H1 (cell line): Measurements from ENCODE around the gene GCAT. TPM values are rescaled to one million over a fixed set of nuclear protein-coding genes. Genes with fewer than 3 reads are reported as not detected.

Experiments used
- CTCF ChIA-PET: fragments of 300-600 bp; sonication (Branson Sonifier 250); formaldehyde crosslinking; loops from one replicate; lab custom pipeline; 2021; ENCODE audit not compliant: partially characterized antibody; lab: Charles Lee
- POLR2A ChIA-PET: fragments of 300-600 bp; sonication (Branson Sonifier 250); formaldehyde crosslinking; loops from one replicate; lab custom pipeline; 2021; ENCODE audit warnings: inconsistent platforms; ENCODE audit not compliant: partially characterized antibody; lab: Charles Lee
- DNase-seq, 2 experiments: peaks; one replicate each; pipeline versions ENCODE4 v3.0.0 to v3.0.0-alpha.2; 2010 to 2022; ENCODE audit warnings: low spot score in 2 of 2, low read depth in 1 of 2, mixed read lengths in 1 of 2
- FAIRE-seq: peaks from 2 replicates; lab custom pipeline; 2011; peaks lifted over from hg19 to GRCh38; lab: Jason Lieb, UNC
- H2AFZ ChIP-seq: 2 replicates; pipeline ENCODE4 v1.8.1; 2012; ENCODE audit warnings: low read length, inconsistent platforms
- H2AK5ac ChIP-seq: 2 replicates; pipeline ENCODE4 v1.6.1; 2013; ENCODE audit warnings: low read depth, low read length
- H2BK120ac ChIP-seq: replicated peaks from 2 replicates; pipeline ENCODE3; 2013; ENCODE audit warnings: low read depth, low read length, inconsistent platforms
- H2BK12ac ChIP-seq: 2 replicates; pipeline ENCODE4 v1.6.1; 2013; ENCODE audit warnings: low read depth, low read length
- H2BK15ac ChIP-seq: 2 replicates; pipeline ENCODE4 v1.6.1; 2013; ENCODE audit warnings: low read length
- H2BK20ac ChIP-seq: 2 replicates; pipeline ENCODE4 v1.6.1; 2013; ENCODE audit warnings: low read length
- H2BK5ac ChIP-seq: 2 replicates; pipeline ENCODE4 v1.6.1; 2013; ENCODE audit warnings: low read depth, low read length
- H3K14ac ChIP-seq: 2 replicates; pipeline ENCODE4 v1.6.1; 2013; ENCODE audit warnings: inconsistent platforms; ENCODE audit not compliant: insufficient read length
- H3K18ac ChIP-seq: 2 replicates; pipeline ENCODE4 v1.6.1; 2013; ENCODE audit warnings: low read length; ENCODE audit errors: extremely low read depth
- H3K23ac ChIP-seq: 2 replicates; pipeline ENCODE4 v1.6.1; 2013; ENCODE audit warnings: inconsistent platforms; ENCODE audit not compliant: insufficient read length
- H3K23me2 ChIP-seq: 2 replicates; pipeline ENCODE4 v1.6.1; 2013; ENCODE audit warnings: low read depth, low read length
- H3K27ac ChIP-seq: 2 replicates; pipeline ENCODE4 v1.6.1; 2011; ENCODE audit warnings: low read depth, low read length, inconsistent platforms
- H3K27me3 ChIP-seq, 4 experiments: replicated peaks in 1 of 4; 1 replicate in 1 of 4; 2 replicates in 3 of 4; pipeline versions ENCODE4 v1.6.1 to v1.8.1; 2011 to 2013; ENCODE audit warnings: low read length in 3 of 4, mild to moderate bottlenecking in 3 of 4, inconsistent platforms in 2 of 4, mixed read lengths in 2 of 4, moderate library complexity in 1 of 4; ENCODE audit not compliant: control insufficient read depth in 3 of 4, insufficient read depth in 3 of 4; ENCODE audit errors: extremely low read depth in 1 of 4
- H3K36me3 ChIP-seq, 4 experiments: 2 replicates each; pipeline versions ENCODE4 v1.6.1 to v1.8.1; 2011 to 2013; ENCODE audit warnings: mild to moderate bottlenecking in 4 of 4, low read length in 3 of 4, moderate library complexity in 2 of 4, control low read depth in 1 of 4, inconsistent platforms in 1 of 4; ENCODE audit not compliant: insufficient read depth in 4 of 4, control insufficient read depth in 2 of 4
- H3K4ac ChIP-seq: replicated peaks from 2 replicates; pipeline ENCODE3; 2013; ENCODE audit warnings: low read length, low read depth, mixed read lengths, inconsistent platforms; ENCODE audit not compliant: insufficient read length
- H3K4me1 ChIP-seq, 4 experiments: replicated peaks in 1 of 4; 1 replicate in 1 of 4; 2 replicates in 3 of 4; pipeline versions ENCODE4 v1.6.1 to v1.8.1; 2011 to 2013; ENCODE audit warnings: low read length in 3 of 4, inconsistent platforms in 2 of 4, mixed read lengths in 1 of 4; ENCODE audit not compliant: insufficient read depth in 4 of 4, control insufficient read depth in 3 of 4
- H3K4me2 ChIP-seq, 2 experiments: 2 replicates each; pipeline versions ENCODE4 v1.6.1 to v1.8.1; 2011 to 2013; ENCODE audit warnings: low read depth in 2 of 2, low read length in 2 of 2, control low read depth in 1 of 2, inconsistent platforms in 1 of 2, mild to moderate bottlenecking in 1 of 2; ENCODE audit not compliant: insufficient read depth in 1 of 2
- H3K4me3 ChIP-seq, 4 experiments: fragments of 200-600, 300-600 bp in 1 of 4; sonication (generic), shearing (Covaris generic), sonication (Bioruptor Twin) in 1 of 4; 2 replicates each; pipeline versions ENCODE4 v1.5.1 to v1.8.1; 2011 to 2016; ENCODE audit warnings: low read length in 4 of 4, low read depth in 3 of 4, control low read depth in 2 of 4, inconsistent platforms in 2 of 4, mild to moderate bottlenecking in 2 of 4, mixed read lengths in 1 of 4, moderate library complexity in 1 of 4; ENCODE audit not compliant: insufficient read depth in 2 of 4; ENCODE audit errors: extremely low read depth in 1 of 4
- H3K56ac ChIP-seq: replicated peaks from 2 replicates; pipeline ENCODE3; 2013; ENCODE audit warnings: low read depth, mild to moderate bottlenecking, mixed read lengths, low read length, inconsistent platforms; ENCODE audit not compliant: insufficient read length
- H3K79me1 ChIP-seq: 2 replicates; pipeline ENCODE4 v1.6.1; 2013; ENCODE audit warnings: low read depth, low read length, control low read depth
- H3K79me2 ChIP-seq, 2 experiments: 2 replicates each; pipeline versions ENCODE4 v1.6.1 to v1.8.1; 2012 to 2013; ENCODE audit warnings: low read length in 2 of 2, mild to moderate bottlenecking in 2 of 2, inconsistent platforms in 1 of 2; ENCODE audit not compliant: insufficient read depth in 2 of 2, control insufficient read depth in 1 of 2
- H3K9ac ChIP-seq, 4 experiments: replicated peaks in 1 of 4; 1 replicate in 1 of 4; 2 replicates in 3 of 4; pipeline versions ENCODE4 v1.6.1 to v1.8.1; 2011 to 2013; ENCODE audit warnings: low read depth in 3 of 4, low read length in 3 of 4, control low read depth in 2 of 4, mild to moderate bottlenecking in 2 of 4, moderate library complexity in 2 of 4, inconsistent platforms in 1 of 4; ENCODE audit errors: extremely low read depth in 1 of 4
- H3K9me3 ChIP-seq, 2 experiments: 2 replicates each; pipeline versions ENCODE4 v1.6.1 to v1.8.1; 2012 to 2013; ENCODE audit warnings: mild to moderate bottlenecking in 2 of 2, moderate library complexity in 2 of 2, control low read depth in 1 of 2, inconsistent platforms in 1 of 2, low read depth in 1 of 2, low read length in 1 of 2, mixed read lengths in 1 of 2; ENCODE audit not compliant: insufficient read depth in 2 of 2
- H4K20me1 ChIP-seq, 2 experiments: replicated peaks in 1 of 2; 2 replicates each; pipeline versions ENCODE3 to v1.8.1; 2011 to 2013; ENCODE audit warnings: inconsistent platforms in 2 of 2, low read length in 2 of 2, mild to moderate bottlenecking in 1 of 2; ENCODE audit not compliant: insufficient read depth in 2 of 2, control insufficient read depth in 1 of 2
- H4K5ac ChIP-seq: 2 replicates; pipeline ENCODE4 v1.6.1; 2013; ENCODE audit warnings: low read length, low read depth, mixed read lengths, inconsistent platforms; ENCODE audit not compliant: insufficient read length
- H4K8ac ChIP-seq: 2 replicates; pipeline ENCODE4 v1.8.0; 2013; ENCODE audit warnings: mild to moderate bottlenecking, moderate library complexity, low read length, inconsistent platforms; ENCODE audit not compliant: insufficient read depth; ENCODE audit errors: extremely low read depth
- H4K91ac ChIP-seq: replicated peaks from 2 replicates; pipeline ENCODE3; 2013; ENCODE audit warnings: low read length, mixed read lengths, inconsistent platforms; ENCODE audit not compliant: insufficient read length
- ASH2L ChIP-seq: fragments of 200-600, 300-600 bp; sonication (generic); IDR thresholded peaks from one replicate; pipeline ENCODE4 v1.7.1; 2017; ENCODE audit warnings: low read length
- BRCA1 ChIP-seq: IDR thresholded peaks from 2 replicates; pipeline ENCODE4 v1.6.1; 2012; ENCODE audit warnings: low read depth, low read length, improper control_type of control experiment
- CHD2 ChIP-seq: IDR thresholded peaks from 2 replicates; pipeline ENCODE4 v1.6.1; 2012; ENCODE audit warnings: low read length, improper control_type of control experiment
- EP300 ChIP-seq, 2 experiments: IDR thresholded peaks; 1 replicate in 1 of 2; 2 replicates in 1 of 2; pipeline ENCODE4 v1.6.1; 2011 to 2012; ENCODE audit warnings: low read depth in 2 of 2, low read length in 2 of 2, mild to moderate bottlenecking in 2 of 2, borderline replicate concordance in 1 of 2, inconsistent platforms in 1 of 2, moderate library complexity in 1 of 2
- PHF8 ChIP-seq: fragments of 200-600 bp; sonication (generic); conservative IDR thresholded peaks from 2 replicates; pipeline ENCODE4 v1.7.1; 2012; ENCODE audit warnings: low read depth, mild to moderate bottlenecking, inconsistent platforms, low read length, moderate library complexity
- POLR2A ChIP-seq, 2 experiments: IDR thresholded peaks; 1 replicate in 1 of 2; 2 replicates in 1 of 2; pipeline ENCODE4 v1.6.1; 2011; ENCODE audit warnings: low read depth in 2 of 2, low read length in 2 of 2, mild to moderate bottlenecking in 2 of 2; ENCODE audit errors: control extremely low read depth in 1 of 2
- POU5F1 ChIP-seq: IDR thresholded peaks from 2 replicates; pipeline ENCODE4 v1.6.1; 2011; ENCODE audit warnings: low read depth, mild to moderate bottlenecking, low read length, moderate library complexity
- RNF2 ChIP-seq: fragments of 200-900, 300-1000 bp; sonication (generic); IDR thresholded peaks from 2 replicates; pipeline ENCODE4 v1.7.1; 2016; ENCODE audit warnings: borderline replicate concordance, low read depth, mild to moderate bottlenecking, antibody characterized with exemption, low read length; ENCODE audit not compliant: poor library complexity, severe bottlenecking; ENCODE audit errors: missing control alignments
- WGBS, 2 experiments: shearing (Covaris generic) in 1 of 2; methylation state at CpG; one replicate each; pipeline versions ENCODE4 v1.1.6 to v1.1.7; 2013 to 2015; ENCODE audit warnings: low lambda C conversion rate in 2 of 2, mixed read lengths in 2 of 2, inconsistent platforms in 1 of 2, low coverage in 1 of 2, missing lambda C conversion rate in 1 of 2; ENCODE audit not compliant: insufficient replicate concordance in 2 of 2, insufficient coverage in 1 of 2, insufficient read length in 1 of 2; ENCODE audit errors: extremely low coverage in 1 of 2, missing lambda C conversion rate in 1 of 2; 5-methylcytosine and 5-hydroxymethylcytosine counted together
- polyA plus RNA-seq, 7 experiments: library from polyadenylated mRNA; depleted of rRNA in 3 of 7; stranded (reverse) in 5 of 7; unstranded in 2 of 7; fragments of >200 nt in 5 of 7; fragments of 200-250 nt in 2 of 7; gene quantifications; 1 replicate in 5 of 7; 2 replicates in 1 of 7; 4 replicates in 1 of 7; pipeline versions ENCODE4 v1.2.1 to v1.2.3, GENCODE V29; 2011 to 2013; ENCODE audit warnings: missing spikeins in 2 of 7, mixed read lengths in 2 of 7
- total RNA-seq: library from RNA; stranded (reverse); fragmentation: NEBNext Ultra II Directional; extraction: Animal tissue kit (Norgen Biotek cat#: 25700); gene quantifications from 2 replicates; pipeline ENCODE4 v1.2.1, GENCODE V29; 2021

GCAT gene
- total and polyA plus RNA-seq, 2 of the 8 experiments (the other 6 are each of a cell fraction or from before 2014, with no cell fraction given), result 24.3 to 47.5 TPM

DNA sequence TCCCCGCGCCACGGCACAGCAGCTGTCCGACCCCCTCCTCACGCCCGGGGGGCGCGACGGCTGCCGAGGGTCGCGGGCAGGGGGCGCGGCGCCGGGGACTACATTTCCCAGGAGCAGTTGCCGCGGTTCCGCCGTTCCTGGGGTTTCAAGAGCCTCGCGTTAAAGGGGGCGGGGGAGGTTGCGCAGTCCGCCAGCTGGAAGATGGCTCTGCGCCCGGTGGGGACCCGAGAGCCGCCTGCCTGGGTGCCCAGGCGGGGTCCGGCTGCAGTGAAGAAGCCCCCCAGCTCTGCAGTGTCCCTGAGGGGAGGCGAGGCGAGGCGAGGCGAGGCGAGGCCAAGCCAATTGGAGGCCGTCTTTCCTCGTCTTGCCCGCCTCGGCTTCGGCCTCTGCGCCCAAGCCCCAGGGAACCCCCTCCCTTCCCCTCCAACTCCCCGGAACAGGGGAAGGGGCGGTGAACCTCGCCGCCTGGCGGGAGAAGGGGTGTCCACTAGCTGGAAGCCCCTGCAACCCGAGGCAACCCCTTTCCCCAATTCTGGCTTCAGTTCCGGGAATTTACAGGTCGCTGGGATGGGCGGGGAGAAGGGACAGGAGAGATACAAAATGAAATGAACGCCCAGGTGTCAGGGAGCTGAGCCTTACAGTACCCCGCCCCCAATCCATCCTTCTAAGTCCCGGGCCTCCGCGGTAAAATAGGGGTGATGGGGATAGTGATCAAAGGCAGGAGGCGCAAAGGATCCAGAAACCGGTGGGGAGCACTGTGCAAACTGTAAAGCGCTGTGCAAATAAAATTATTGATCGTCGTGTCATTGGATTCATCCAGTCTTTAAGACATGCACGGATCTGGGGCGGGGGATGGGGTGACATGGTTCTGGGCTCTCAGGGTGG lies 5.2 kb upstream of the GCAT start:
- Histone ChIP-seq H3K4ac (no peak overlapping the region), H2BK15ac (no peak overlapping the region), H3K27ac (no peak overlapping the region), H2AFZ (peak overlapping the region; percentile 66; the same call in 1 of the 2 replicates), H2BK5ac (no peak overlapping the region), H4K8ac (peak overlapping the region; percentile 73), H3K23ac (no peak overlapping the region), H2BK20ac (no peak overlapping the region), H3K9ac (peak overlapping the region in 1 of 4 experiments; percentile 35; a peak in 2 of 7 replicates), H3K9me3 (no peaks in the 10 kb centered on the region), H2BK120ac (no peak overlapping the region), H2AK5ac (no peak overlapping the region), H3K14ac (no peak overlapping the region), H2BK12ac (peak overlapping the region; percentile 17; the same call in 1 of the 2 replicates), H3K36me3 (no peaks in the 10 kb centered on the region), H3K56ac (no peak overlapping the region), H3K18ac (peak overlapping the region; percentile 78), H3K79me1 (peaks cover 3% of the 10 kb centered on the region), H4K91ac (no peak overlapping the region), H3K27me3 (peaks cover 3 to 33% (median 27%) of the 10 kb centered on the region in 4 experiments), H3K4me1 (peaks cover 0 to 22% (median 19%) of the 10 kb centered on the region in 4 experiments; a peak in 6 of 7 replicates), H3K23me2 (peaks cover 42% of the 10 kb centered on the region), H4K5ac (no peak overlapping the region), H3K4me3 (peak overlapping the region; percentile 79 to 91 (median 86)), H3K4me2 (peak overlapping the region; percentile 91 to 94), H3K79me2 (peaks cover 0 to 7% of the 10 kb centered on the region in 2 experiments; a peak in 1 of 4 replicates), H4K20me1 (peaks cover 0 to 2% of the 10 kb centered on the region in 2 experiments)
- POLR2A ChIA-PET, result interaction anchor here (0.6 to 8.8 kb wide), 14 partner anchors 8 to 389 kb away, joined by 3 to 142 read pairs (median 4); partner anchors contain the start of genes GALR3, GGA1 and NOL12
- FAIRE-seq, result no peak
- DNase-seq, result peak in 1 of 2 experiments; percentile 85
- CTCF ChIA-PET, result interaction anchor here (0.6 to 2.7 kb wide), 6 partner anchors 10 to 467 kb away, joined by 3 to 8 read pairs (median 4); no protein-coding TSS in a partner anchor
- WGBS, 2 experiments, result 2% methylated on average over 58 of the region's 63 CpGs; no CpG with 5 or more reads in 1 of the 2 experiments
- no peak for TF ChIP-seq PHF8
- TF ChIP-seq ASH2L, result peak; percentile 16
- TF ChIP-seq POU5F1, result no peak
- no peak for TF ChIP-seq POLR2A (IDR thresholded peaks at IDR 0.05; ENCODE audit: control extremely low read depth in 1 of 2, low read depth in 2 of 2, low read length in 2 of 2)
- TF ChIP-seq BRCA1, result peak; percentile 64
- TF ChIP-seq RNF2, result peak; percentile 32
- peak; percentile 91 for TF ChIP-seq CHD2
- no peak for TF ChIP-seq EP300 (IDR thresholded peaks at IDR 0.05; ENCODE audit: borderline replicate concordance in 1 of 2, low read depth in 2 of 2, low read length in 2 of 2)
